Measurements from ENCODE around the gene ATRN. TPM values are rescaled to one million over a fixed set of nuclear protein-coding genes. Genes with fewer than 3 reads are reported as not detected.

ATRN gene
- total and polyA plus RNA-seq, 2 donors (not counting 3 experiments of a cell fraction or from before 2014, with no cell fraction given): 32.3 to 33.1 TPM

- no peaks in the 10 kb centered on the region for H3K36me3 ChIP-seq (ENCODE audit: control insufficient read depth in 2 of 2, extremely low read depth in 1 of 2, insufficient read depth in 2 of 2, low read length in 2 of 2)
Measured at GRCh38 chr20:3670511-3670910, 199.7 kb downstream of the ATRN start.

More at GRCh38 chr20:3670511-3670910, 199.7 kb downstream of the ATRN start:
- BruUV-seq (replicated peaks): no TSS peak
- Histone ChIP-seq H3K27me3 (ENCODE audit: control insufficient read depth in 2 of 2, insufficient read depth in 2 of 2, low read length in 2 of 2) (peaks cover 25 to 34% of the 10 kb centered on the region in 2 experiments), H3K79me2 (ENCODE audit: control insufficient read depth, insufficient read depth, low read length) (no peaks in the 10 kb centered on the region), H2AFZ (ENCODE audit: low read depth, low read length) (no peak overlapping the region), H3K9me1 (replicated peaks; ENCODE audit: control insufficient read depth, extremely low read depth, insufficient read depth, low read length) (no peaks in the 10 kb centered on the region), H3K9me3 (replicated peaks; ENCODE audit: control insufficient read depth, insufficient read depth, low read length) (no peaks in the 10 kb centered on the region), H4K20me1 (replicated peaks; ENCODE audit: control insufficient read depth, extremely low read depth, insufficient read depth, low read length) (no peaks in the 10 kb centered on the region), H3K4me1 (ENCODE audit: control insufficient read depth, extremely low read depth, insufficient read depth, low read length) (no peaks in the 10 kb centered on the region), H3K4me3 (replicated peaks in 1 of 3; ENCODE audit: insufficient read depth in 1 of 3, low read depth in 1 of 3, low read length in 3 of 3) (no peak overlapping the region), H3K4me2 (ENCODE audit: insufficient read depth, low read length) (no peak overlapping the region), H3K9ac (replicated peaks; ENCODE audit: extremely low read depth, insufficient read depth, low read length) (no peak overlapping the region), H3K27ac (ENCODE audit: insufficient read depth, low read depth, low read length) (no peak overlapping the region)
- DNase-seq (ENCODE audit: low read depth, low spot score): no peak
- dilution Hi-C loops (cut with MboI; ENCODE audit: extremely low pct_ligation_motif_present, low sequenced_read_pairs) (no loop called here), intact Hi-C loops (cut with micrococcal nuclease) (no loop called here)
- ChIA-PET CTCF (interaction anchor here (1.2 to 2.4 kb wide), 3 partner anchors 26 to 107 kb away, joined by 3 to 13 read pairs (median 5); no protein-coding TSS in a partner anchor), POLR2A (no interaction called here)
- no peak for TF ChIP-seq CTCF (IDR thresholded peaks at IDR 0.05; ENCODE audit: extremely low read depth in 1 of 2, insufficient read depth in 1 of 2, low read depth in 1 of 2, low read length in 2 of 2)
- TF ChIP-seq MYC (IDR thresholded peaks at IDR 0.05; ENCODE audit: low read depth, low read length): no peak
- TF ChIP-seq POLR2A (IDR thresholded peaks at IDR 0.05; ENCODE audit: low read depth, low read length): no peak
- no peak for TF ChIP-seq POLR2AphosphoS5 (IDR thresholded peaks at IDR 0.05; ENCODE audit: insufficient read depth, low read depth, low read length)
- no peak for TF ChIP-seq JUN (IDR thresholded peaks at IDR 0.05; ENCODE audit: borderline replicate concordance, insufficient read depth, insufficient read length, low read depth)
- no peak for TF ChIP-seq EZH2 (IDR thresholded peaks at IDR 0.05; ENCODE audit: borderline replicate concordance, low read depth, low read length, severe bottlenecking)
- no peak for TF ChIP-seq FOS (IDR thresholded peaks at IDR 0.05; ENCODE audit: borderline replicate concordance, insufficient read depth, low read length)
- no peak for TF ChIP-seq GATA2 (IDR thresholded peaks at IDR 0.05; ENCODE audit: insufficient read depth, insufficient read length, low read depth, low read length)
- no peak for FAIRE-seq
